ENCODE measurements around the gene GNGT1.

Gene GNGT1

DNA sequence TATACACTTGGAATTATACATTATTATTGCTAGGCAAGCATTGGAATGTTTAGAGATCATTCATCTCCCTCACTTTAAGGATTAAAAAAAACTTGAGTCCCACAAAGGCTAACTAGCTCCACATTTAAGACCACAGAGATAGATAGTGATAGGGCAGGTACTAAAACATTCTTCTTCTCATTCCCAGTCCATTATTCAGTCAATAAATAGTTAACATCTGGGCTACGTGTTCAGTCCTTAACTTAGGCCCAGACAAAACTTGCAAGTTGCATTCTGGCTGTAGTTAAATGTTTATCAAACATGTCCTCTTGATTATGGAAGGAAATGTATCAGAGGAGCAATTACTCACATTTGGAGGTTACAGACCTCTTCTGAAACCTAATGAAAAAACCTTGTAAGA lies 17.6 kb downstream of the GNGT1 start:
- H3K4me3 ChIP-seq (replicated peaks in 1 of 2; ENCODE audit: low read depth in 2 of 2, low read length in 2 of 2) = peak overlapping the region; percentile 80
- peak in 1 of 2 donors; percentile 33 for DNase-seq (ENCODE audit: low read depth in 2 of 2)
- TF ChIP-seq, protein P1, sequence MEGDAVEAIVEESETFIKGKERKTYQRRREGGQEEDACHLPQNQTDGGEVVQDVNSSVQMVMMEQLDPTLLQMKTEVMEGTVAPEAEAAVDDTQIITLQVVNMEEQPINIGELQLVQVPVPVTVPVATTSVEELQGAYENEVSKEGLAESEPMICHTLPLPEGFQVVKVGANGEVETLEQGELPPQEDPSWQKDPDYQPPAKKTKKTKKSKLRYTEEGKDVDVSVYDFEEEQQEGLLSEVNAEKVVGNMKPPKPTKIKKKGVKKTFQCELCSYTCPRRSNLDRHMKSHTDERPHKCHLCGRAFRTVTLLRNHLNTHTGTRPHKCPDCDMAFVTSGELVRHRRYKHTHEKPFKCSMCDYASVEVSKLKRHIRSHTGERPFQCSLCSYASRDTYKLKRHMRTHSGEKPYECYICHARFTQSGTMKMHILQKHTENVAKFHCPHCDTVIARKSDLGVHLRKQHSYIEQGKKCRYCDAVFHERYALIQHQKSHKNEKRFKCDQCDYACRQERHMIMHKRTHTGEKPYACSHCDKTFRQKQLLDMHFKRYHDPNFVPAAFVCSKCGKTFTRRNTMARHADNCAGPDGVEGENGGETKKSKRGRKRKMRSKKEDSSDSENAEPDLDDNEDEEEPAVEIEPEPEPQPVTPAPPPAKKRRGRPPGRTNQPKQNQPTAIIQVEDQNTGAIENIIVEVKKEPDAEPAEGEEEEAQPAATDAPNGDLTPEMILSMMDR (IDR thresholded peaks at IDR 0.05; ENCODE audit: low read depth, low read length) = no peak

DNA sequence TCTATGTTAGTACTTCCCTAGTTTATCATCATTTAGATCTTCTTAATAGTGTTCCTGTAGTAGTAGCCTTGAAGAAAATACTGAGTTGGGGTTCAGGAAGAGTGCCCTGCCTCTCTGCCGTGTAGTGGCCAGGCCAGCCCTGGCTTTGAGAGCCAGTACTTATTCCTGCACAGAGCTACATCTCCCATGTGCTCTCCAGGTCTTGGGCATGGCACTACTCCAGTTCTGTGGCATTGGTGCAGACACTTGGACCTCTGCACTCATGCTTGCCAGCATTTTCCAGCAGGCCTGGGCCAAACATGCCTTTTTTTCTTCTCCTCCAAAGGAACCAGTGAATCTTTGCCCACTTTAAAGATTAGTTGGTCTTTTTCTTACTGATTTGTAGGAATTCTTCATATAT lies 20.4 kb downstream of the GNGT1 start:
- H3K4me3 ChIP-seq (replicated peaks in 1 of 2; ENCODE audit: low read depth in 2 of 2, low read length in 2 of 2) = no peak overlapping the region
- TF ChIP-seq, protein P1 (IDR thresholded peaks at IDR 0.05; ENCODE audit: low read depth, low read length) = no peak
- no peak for DNase-seq (ENCODE audit: low read depth in 2 of 2)

DNA sequence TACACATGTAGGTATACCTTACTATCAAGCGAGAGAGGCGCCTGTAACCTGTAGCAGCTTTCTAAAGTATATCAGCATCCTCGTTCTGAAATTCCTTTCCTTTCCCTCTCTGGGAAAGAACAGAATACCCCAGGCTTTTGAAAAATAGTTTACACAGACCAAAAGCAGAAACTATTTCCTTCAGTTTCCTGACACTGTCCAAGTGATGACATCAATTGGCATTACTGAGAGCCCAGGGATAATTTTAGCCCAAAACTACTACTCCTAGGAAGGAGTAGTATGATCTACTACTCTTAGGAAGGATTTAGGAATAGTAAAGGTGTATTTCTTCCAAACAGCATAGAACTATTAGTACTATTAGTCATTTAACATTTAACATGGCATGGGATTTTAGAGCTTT lies 21.2 kb downstream of the GNGT1 start:
- DNase-seq (ENCODE audit: low read depth in 2 of 2) = peak in 1 of 2 donors; percentile 29
- no peak overlapping the region for H3K4me3 ChIP-seq (replicated peaks in 1 of 2; ENCODE audit: low read depth in 2 of 2, low read length in 2 of 2)
- TF ChIP-seq, protein P1 (IDR thresholded peaks at IDR 0.05; ENCODE audit: low read depth, low read length) = no peak

DNA sequence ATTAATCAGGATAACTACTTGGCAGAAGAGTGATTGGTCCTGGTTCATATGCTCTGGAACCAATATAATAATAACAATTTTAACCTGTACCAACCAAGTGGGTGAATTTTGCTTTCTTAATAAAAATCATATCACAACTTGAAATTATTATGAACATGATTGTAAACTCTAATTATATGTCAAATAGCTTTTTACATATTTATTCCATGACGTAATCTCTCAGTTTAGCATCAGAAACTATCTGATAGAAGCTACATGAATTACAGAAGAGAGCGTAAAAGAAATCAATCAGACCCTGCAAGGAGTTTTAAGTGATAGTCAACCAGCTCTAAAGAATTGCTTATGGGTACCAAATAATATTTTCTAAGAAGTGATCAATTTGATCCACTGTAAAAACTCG lies 25.3 kb downstream of the GNGT1 start:
- no peak overlapping the region for H3K4me3 ChIP-seq (replicated peaks in 1 of 2; ENCODE audit: low read depth in 2 of 2, low read length in 2 of 2)
- no peak for DNase-seq (ENCODE audit: low read depth in 2 of 2)
- TF ChIP-seq, protein P1 (IDR thresholded peaks at IDR 0.05; ENCODE audit: low read depth, low read length) = no peak

DNA sequence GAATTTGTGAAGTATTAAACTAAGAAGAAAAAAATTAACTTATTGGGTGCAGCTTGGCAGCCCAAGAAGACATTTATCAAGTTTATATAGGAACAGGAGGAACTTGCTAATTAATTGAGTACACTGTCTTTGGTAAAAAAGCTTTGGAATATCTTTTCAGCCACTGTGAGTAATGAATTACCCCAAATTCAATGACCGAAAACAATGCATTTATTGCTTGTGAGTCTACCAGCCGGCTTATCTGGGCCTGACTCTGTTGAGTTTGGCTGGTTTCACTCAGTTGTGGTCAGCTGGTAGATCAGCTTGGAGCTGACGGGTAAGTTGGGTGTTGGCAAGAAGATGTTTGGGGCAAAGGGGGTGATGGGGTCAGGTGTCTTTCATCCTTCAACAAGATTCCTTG lies 26.8 kb downstream of the GNGT1 start:
- DNase-seq (ENCODE audit: low read depth in 2 of 2) = no peak
- no peak overlapping the region for H3K4me3 ChIP-seq (replicated peaks in 1 of 2; ENCODE audit: low read depth in 2 of 2, low read length in 2 of 2)
- TF ChIP-seq, protein P1 (IDR thresholded peaks at IDR 0.05; ENCODE audit: low read depth, low read length) = no peak

DNA sequence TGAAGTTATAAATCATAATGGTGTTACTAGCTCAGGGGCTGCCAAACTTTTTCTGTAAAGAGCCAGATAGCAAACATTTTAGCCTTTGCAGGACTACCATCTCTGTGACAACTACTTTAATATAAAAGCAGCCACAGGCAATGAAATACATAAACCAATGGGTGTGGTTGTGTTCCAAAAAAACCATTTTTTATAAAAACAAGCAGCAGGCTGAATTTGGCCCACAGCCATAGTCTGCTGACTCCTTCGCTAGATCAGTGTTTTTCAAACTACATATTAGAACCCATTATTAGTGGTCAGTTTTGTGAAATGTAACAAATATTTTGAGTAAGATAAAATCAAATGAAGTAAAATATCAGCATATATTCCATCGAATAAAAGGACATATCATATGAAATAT lies 28.7 kb downstream of the GNGT1 start:
- peak; percentile 31 to 58 for DNase-seq (ENCODE audit: low read depth in 2 of 2)
- H3K4me3 ChIP-seq (replicated peaks in 1 of 2; ENCODE audit: low read depth in 2 of 2, low read length in 2 of 2) = no peak overlapping the region
- TF ChIP-seq, protein P1 (IDR thresholded peaks at IDR 0.05; ENCODE audit: low read depth, low read length) = no peak

DNA sequence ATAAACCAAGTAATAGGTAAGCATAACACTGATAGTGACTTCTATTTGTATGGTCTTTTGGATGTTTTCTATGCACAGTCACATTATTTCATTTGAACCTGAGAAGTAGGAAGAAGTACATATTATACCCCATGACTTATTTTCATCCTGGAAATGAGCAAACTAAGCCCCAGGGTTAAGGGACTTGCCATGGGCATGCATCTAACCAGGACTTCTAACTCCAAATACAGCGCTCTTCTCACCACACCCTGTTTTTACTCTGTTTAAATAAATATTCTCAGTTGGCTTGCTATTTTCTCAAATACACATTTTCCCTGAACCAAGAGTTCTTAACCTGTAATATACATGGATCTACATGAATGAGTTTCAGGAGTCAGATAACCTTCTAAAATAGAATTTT lies 31.5 kb downstream of the GNGT1 start:
- no peak overlapping the region for H3K4me3 ChIP-seq (replicated peaks in 1 of 2; ENCODE audit: low read depth in 2 of 2, low read length in 2 of 2)
- TF ChIP-seq, protein P1 (IDR thresholded peaks at IDR 0.05; ENCODE audit: low read depth, low read length) = no peak
- no peak for DNase-seq (ENCODE audit: low read depth in 2 of 2)
